ENCODE results near the gene ULK2. TPM values are rescaled to one million over a fixed set of nuclear protein-coding genes. Genes with fewer than 3 reads are reported as not detected.

The ULK2 gene
- total and polyA plus RNA-seq, 2 of the 13 experiments (the other 11 are each of a cell fraction or from before 2014, with no cell fraction given) = 0.01 TPM; not detected in 1

DNA sequence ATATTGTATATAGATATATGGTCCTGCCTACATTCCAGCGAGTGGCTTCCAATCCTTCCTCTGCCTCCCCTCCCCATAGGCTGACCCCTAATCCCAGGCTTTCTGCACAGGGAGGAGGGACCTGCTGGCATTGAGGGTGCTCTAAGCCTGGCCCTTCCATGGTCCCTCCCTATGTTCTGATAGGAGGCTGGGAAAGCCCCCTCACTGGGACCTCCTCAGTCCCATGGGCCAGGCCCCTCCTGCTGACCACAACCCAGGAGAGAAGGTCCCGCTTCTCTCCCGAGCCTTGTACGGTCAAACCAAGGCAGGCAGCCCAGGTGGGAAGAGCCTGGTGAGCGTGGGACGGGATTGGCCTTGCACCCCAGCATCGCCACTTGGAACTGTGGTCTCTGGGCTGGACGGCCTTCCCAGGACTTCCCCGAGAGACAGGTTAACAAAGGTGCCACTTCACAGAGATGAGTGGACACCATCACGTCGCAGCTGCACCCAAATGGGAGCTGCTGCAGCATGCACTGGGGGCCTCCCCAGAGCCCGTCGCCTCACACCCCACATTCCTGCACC is 120.5 kb downstream of the ULK2 start:
- in situ Hi-C loops (cut with HindIII; ENCODE audit: extremely low pct_ligation_motif_present, low pct_unique_long_range_greater_than_20kb) = no loop called here
- Histone ChIP-seq H3K27me3 (ENCODE audit: control insufficient read depth in 1 of 2, insufficient read depth in 2 of 2, low read length in 2 of 2) (no peaks in the 10 kb centered on the region), H3K27ac (ENCODE audit: extremely low read length, insufficient read depth, low read length) (no peak overlapping the region), H3K4me1 (ENCODE audit: insufficient read depth, low read length) (peaks cover 54% of the 10 kb centered on the region), H3K4me2 (ENCODE audit: low read depth, low read length) (no peak overlapping the region), H4K20me1 (ENCODE audit: insufficient read depth, low read length) (no peaks in the 10 kb centered on the region), H3K9me3 (ENCODE audit: low read length) (no peaks in the 10 kb centered on the region), H2AFZ (ENCODE audit: low read length) (no peak overlapping the region), H3K36me3 (replicated peaks in 1 of 2; ENCODE audit: control insufficient read depth in 1 of 2, insufficient read depth in 2 of 2, low read length in 2 of 2) (no peaks in the 10 kb centered on the region), H3K9ac (ENCODE audit: insufficient read depth, low read depth, low read length) (no peak overlapping the region), H3K4me3 (replicated peaks in 1 of 3; ENCODE audit: insufficient read depth in 1 of 3, low read depth in 2 of 3, low read length in 3 of 3) (no peak overlapping the region), H3K79me2 (ENCODE audit: insufficient read depth, low read length) (no peaks in the 10 kb centered on the region)
- intact Hi-C loops (cut with micrococcal nuclease; ENCODE audit: unreplicated experiment) = no loop called here
- no TSS peak for BruUV-seq (replicated peaks)
- ChIA-PET POLR2A (interaction anchor here (1.1 to 1.8 kb wide), 2 partner anchors 13 kb away, joined by 3 to 6 read pairs; no protein-coding TSS in a partner anchor), CTCF (ENCODE audit: low intra/inter-chr PET ratio, low total read pairs) (interaction anchor here (0.5 kb wide), 1 partner anchor 49 kb away, joined by 3 read pairs; no protein-coding TSS in a partner anchor)
- no peak for ATAC-seq
- no peak for FAIRE-seq
- no peak for DNase-seq (ENCODE audit: low spot score)
- 94% methylated on average over 8 of the region's 13 CpGs for WGBS (ENCODE audit: low lambda C conversion rate)
- TF ChIP-seq, protein P1, sequence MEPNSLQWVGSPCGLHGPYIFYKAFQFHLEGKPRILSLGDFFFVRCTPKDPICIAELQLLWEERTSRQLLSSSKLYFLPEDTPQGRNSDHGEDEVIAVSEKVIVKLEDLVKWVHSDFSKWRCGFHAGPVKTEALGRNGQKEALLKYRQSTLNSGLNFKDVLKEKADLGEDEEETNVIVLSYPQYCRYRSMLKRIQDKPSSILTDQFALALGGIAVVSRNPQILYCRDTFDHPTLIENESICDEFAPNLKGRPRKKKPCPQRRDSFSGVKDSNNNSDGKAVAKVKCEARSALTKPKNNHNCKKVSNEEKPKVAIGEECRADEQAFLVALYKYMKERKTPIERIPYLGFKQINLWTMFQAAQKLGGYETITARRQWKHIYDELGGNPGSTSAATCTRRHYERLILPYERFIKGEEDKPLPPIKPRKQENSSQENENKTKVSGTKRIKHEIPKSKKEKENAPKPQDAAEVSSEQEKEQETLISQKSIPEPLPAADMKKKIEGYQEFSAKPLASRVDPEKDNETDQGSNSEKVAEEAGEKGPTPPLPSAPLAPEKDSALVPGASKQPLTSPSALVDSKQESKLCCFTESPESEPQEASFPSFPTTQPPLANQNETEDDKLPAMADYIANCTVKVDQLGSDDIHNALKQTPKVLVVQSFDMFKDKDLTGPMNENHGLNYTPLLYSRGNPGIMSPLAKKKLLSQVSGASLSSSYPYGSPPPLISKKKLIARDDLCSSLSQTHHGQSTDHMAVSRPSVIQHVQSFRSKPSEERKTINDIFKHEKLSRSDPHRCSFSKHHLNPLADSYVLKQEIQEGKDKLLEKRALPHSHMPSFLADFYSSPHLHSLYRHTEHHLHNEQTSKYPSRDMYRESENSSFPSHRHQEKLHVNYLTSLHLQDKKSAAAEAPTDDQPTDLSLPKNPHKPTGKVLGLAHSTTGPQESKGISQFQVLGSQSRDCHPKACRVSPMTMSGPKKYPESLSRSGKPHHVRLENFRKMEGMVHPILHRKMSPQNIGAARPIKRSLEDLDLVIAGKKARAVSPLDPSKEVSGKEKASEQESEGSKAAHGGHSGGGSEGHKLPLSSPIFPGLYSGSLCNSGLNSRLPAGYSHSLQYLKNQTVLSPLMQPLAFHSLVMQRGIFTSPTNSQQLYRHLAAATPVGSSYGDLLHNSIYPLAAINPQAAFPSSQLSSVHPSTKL (CRISPR knock-in tag; IDR thresholded peaks at IDR 0.05) = no peak
- no peak for TF ChIP-seq ZNF224 (CRISPR knock-in tag; IDR thresholded peaks at IDR 0.05)
- TF ChIP-seq WIZ (CRISPR knock-in tag; IDR thresholded peaks at IDR 0.05) = no peak
- no peak for TF ChIP-seq CREB1 (IDR thresholded peaks at IDR 0.05)
- TF ChIP-seq CREB1 (CRISPR knock-in tag; IDR thresholded peaks at IDR 0.05) = no peak
- TF ChIP-seq SP4 (CRISPR knock-in tag; IDR thresholded peaks at IDR 0.05) = no peak
- no peak for TF ChIP-seq SMYD3 (CRISPR knock-in tag; IDR thresholded peaks at IDR 0.05)
- TF ChIP-seq ZNF296 (CRISPR knock-in tag; conservative IDR thresholded peaks at IDR 0.05) = no peak
- TF ChIP-seq RXRB (CRISPR knock-in tag; IDR thresholded peaks at IDR 0.05; ENCODE audit: borderline replicate concordance) = no peak
- TF ChIP-seq, protein P2, sequence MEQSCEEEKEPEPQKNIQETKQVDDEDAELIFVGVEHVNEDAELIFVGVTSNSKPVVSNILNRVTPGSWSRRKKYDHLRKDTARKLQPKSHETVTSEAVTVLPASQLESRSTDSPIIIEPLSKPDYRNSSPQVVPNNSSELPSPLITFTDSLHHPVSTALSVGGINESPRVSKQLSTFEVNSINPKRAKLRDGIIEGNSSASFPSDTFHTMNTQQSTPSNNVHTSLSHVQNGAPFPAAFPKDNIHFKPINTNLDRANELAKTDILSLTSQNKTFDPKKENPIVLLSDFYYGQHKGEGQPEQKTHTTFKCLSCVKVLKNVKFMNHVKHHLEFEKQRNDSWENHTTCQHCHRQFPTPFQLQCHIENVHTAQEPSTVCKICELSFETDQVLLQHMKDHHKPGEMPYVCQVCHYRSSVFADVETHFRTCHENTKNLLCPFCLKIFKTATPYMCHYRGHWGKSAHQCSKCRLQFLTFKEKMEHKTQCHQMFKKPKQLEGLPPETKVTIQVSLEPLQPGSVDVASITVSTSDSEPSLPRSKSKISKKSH (CRISPR knock-in tag; IDR thresholded peaks at IDR 0.05; ENCODE audit: borderline replicate concordance) = no peak
- TF ChIP-seq FOXJ3 (CRISPR knock-in tag; IDR thresholded peaks at IDR 0.05; ENCODE audit: borderline replicate concordance) = no peak
- TF ChIP-seq AGO1 (IDR thresholded peaks at IDR 0.05; ENCODE audit: low read depth, low read length, poor library complexity, severe bottlenecking) = no peak
- no peak for TF ChIP-seq HDAC6 (IDR thresholded peaks at IDR 0.05; ENCODE audit: low read depth, low read length)
- TF ChIP-seq ZNF331 (CRISPR knock-in tag; IDR thresholded peaks at IDR 0.05) = no peak
- no peak for TF ChIP-seq ZNF724P (CRISPR knock-in tag; IDR thresholded peaks at IDR 0.05; ENCODE audit: borderline replicate concordance)
- TF ChIP-seq POLR2G (IDR thresholded peaks at IDR 0.05; ENCODE audit: low read depth, low read length) = no peak
- TF ChIP-seq, protein P3, sequence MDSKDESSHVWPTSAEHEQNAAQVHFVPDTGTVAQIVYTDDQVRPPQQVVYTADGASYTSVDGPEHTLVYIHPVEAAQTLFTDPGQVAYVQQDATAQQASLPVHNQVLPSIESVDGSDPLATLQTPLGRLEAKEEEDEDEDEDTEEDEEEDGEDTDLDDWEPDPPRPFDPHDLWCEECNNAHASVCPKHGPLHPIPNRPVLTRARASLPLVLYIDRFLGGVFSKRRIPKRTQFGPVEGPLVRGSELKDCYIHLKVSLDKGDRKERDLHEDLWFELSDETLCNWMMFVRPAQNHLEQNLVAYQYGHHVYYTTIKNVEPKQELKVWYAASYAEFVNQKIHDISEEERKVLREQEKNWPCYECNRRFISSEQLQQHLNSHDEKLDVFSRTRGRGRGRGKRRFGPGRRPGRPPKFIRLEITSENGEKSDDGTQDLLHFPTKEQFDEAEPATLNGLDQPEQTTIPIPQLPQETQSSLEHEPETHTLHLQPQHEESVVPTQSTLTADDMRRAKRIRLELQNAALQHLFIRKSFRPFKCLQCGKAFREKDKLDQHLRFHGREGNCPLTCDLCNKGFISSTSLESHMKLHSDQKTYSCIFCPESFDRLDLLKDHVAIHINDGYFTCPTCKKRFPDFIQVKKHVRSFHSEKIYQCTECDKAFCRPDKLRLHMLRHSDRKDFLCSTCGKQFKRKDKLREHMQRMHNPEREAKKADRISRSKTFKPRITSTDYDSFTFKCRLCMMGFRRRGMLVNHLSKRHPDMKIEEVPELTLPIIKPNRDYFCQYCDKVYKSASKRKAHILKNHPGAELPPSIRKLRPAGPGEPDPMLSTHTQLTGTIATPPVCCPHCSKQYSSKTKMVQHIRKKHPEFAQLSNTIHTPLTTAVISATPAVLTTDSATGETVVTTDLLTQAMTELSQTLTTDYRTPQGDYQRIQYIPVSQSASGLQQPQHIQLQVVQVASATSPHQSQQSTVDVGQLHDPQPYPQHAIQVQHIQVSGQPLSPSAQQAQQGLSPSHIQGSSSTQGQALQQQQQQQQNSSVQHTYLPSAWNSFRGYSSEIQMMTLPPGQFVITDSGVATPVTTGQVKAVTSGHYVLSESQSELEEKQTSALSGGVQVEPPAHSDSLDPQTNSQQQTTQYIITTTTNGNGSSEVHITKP (CRISPR knock-in tag; IDR thresholded peaks at IDR 0.05; ENCODE audit: low read depth) = no peak

All from HepG2 (cell line).